SH-SY5Y (cell line): ENCODE data around the gene PPP1R12A.

ENCODE experiments used
- GATA2 ChIP-seq: IDR thresholded peaks from 2 replicates; pipeline ENCODE4 v1.6.1; 2011; ENCODE audit warnings: mild to moderate bottlenecking, low read depth, low read length
- GATA3 ChIP-seq: IDR thresholded peaks from 2 replicates; pipeline ENCODE4 v1.6.1; 2011; ENCODE audit warnings: low read depth, mild to moderate bottlenecking, low read length, moderate library complexity

GRCh38 chr12:79919762-79920161, 15.1 kb downstream of the PPP1R12A start:
- TF ChIP-seq GATA2 (no peak), GATA3 (no peak)
